Neural cell (in vitro differentiated cells): Measurements from ENCODE around the gene GRIP1. TPM values are rescaled to one million over a fixed set of nuclear protein-coding genes. Genes with fewer than 3 reads are reported as not detected.

ENCODE experiments used
- H2AFZ ChIP-seq: fragments of 200-600, 300-800 bp; sonication (generic), shearing (Covaris generic); 2 replicates; pipeline ENCODE4 v1.6.0; 2014; ENCODE audit warnings: low read depth, mild to moderate bottlenecking, antibody characterized with exemption, low read length, moderate library complexity
- H3F3A ChIP-seq: fragments of 200-600 bp; shearing (Covaris generic); 2 replicates; pipeline ENCODE4 v1.6.1; 2016; ENCODE audit warnings: mild to moderate bottlenecking, moderate library complexity, mixed read lengths, antibody characterized with exemption, low read length; ENCODE audit not compliant: insufficient read depth, poor library complexity, severe bottlenecking
- H3K27ac ChIP-seq: fragments of 200-600, 300-800 bp; sonication (generic), shearing (Covaris generic); 2 replicates; pipeline ENCODE4 v1.5.1; 2014; ENCODE audit warnings: mild to moderate bottlenecking, low read length, moderate library complexity
- H3K27me3 ChIP-seq: fragments of 300-800, 200-600 bp; sonication (generic), shearing (Covaris generic); 2 replicates; pipeline ENCODE4 v1.6.0; 2014; ENCODE audit warnings: mild to moderate bottlenecking, low read depth, low read length, moderate library complexity; ENCODE audit not compliant: insufficient read depth
- H3K36me3 ChIP-seq: fragments of 300-800, 200-600 bp; sonication (generic), shearing (Covaris generic); 2 replicates; pipeline ENCODE4 v1.5.1; 2014; ENCODE audit warnings: mild to moderate bottlenecking, antibody characterized with exemption, low read length, moderate library complexity; ENCODE audit not compliant: insufficient read depth
- H3K4me2 ChIP-seq: fragments of 300-800, 200-600 bp; sonication (generic), shearing (Covaris generic); 2 replicates; pipeline ENCODE4 v1.6.0; 2014; ENCODE audit warnings: mild to moderate bottlenecking, low read length
- H3K4me3 ChIP-seq: fragments of 300-800, 200-600 bp; sonication (generic), shearing (Covaris generic); 2 replicates; pipeline ENCODE4 v1.5.1; 2014; ENCODE audit warnings: mild to moderate bottlenecking, low read length, moderate library complexity
- H3K79me2 ChIP-seq: fragments of 200-600 bp; shearing (Covaris generic); replicated peaks from 2 replicates; pipeline ENCODE4 v1.6.0; 2014; ENCODE audit warnings: mild to moderate bottlenecking, low read length, moderate library complexity; ENCODE audit not compliant: insufficient read depth
- H3K9ac ChIP-seq: fragments of 300-800, 200-600 bp; sonication (generic), shearing (Covaris generic); 2 replicates; pipeline ENCODE4 v1.6.1; 2016; ENCODE audit warnings: mild to moderate bottlenecking, low read length, mixed read lengths
- H3K9me2 ChIP-seq: fragments of 200-600 bp; shearing (Covaris generic); 2 replicates; pipeline ENCODE4 v1.6.1; 2016; ENCODE audit warnings: mild to moderate bottlenecking, low read length, mixed read lengths; ENCODE audit not compliant: insufficient read depth
- H3K9me3 ChIP-seq: fragments of 200-600, 300-800 bp; sonication (generic), shearing (Covaris generic); 2 replicates; pipeline ENCODE4 v1.6.1; 2016; ENCODE audit warnings: mild to moderate bottlenecking, mixed run types, low read length, moderate library complexity, mixed read lengths
- H4K20me1 ChIP-seq: fragments of 200-600 bp; shearing (Covaris generic); 2 replicates; pipeline ENCODE4 v1.6.1; 2016; ENCODE audit warnings: mild to moderate bottlenecking, mixed run types; ENCODE audit not compliant: insufficient read depth
- EP300 ChIP-seq: fragments of 450-650 bp; conservative IDR thresholded peaks from 2 replicates; pipeline ENCODE4 v1.6.1; 2014; ENCODE audit warnings: antibody characterized with exemption, mild to moderate bottlenecking, moderate library complexity; ENCODE audit not compliant: poor library complexity, severe bottlenecking
- EZH2 ChIP-seq: fragments of 200-600, 300-800 bp; shearing (Covaris generic), sonication (generic); IDR thresholded peaks from 2 replicates; pipeline ENCODE4 v1.6.1; 2014; ENCODE audit warnings: antibody characterized with exemption, low read length, borderline replicate concordance, mild to moderate bottlenecking; ENCODE audit not compliant: insufficient read depth, poor library complexity, severe bottlenecking
- MXI1 ChIP-seq: fragments of 450-650 bp; conservative IDR thresholded peaks from 2 replicates; pipeline ENCODE4 v1.6.1; 2014; ENCODE audit warnings: antibody characterized with exemption, mild to moderate bottlenecking; ENCODE audit not compliant: poor library complexity, severe bottlenecking
- POLR2AphosphoS5 ChIP-seq: IDR thresholded peaks from 2 replicates; pipeline ENCODE4 v1.6.1; 2012
- RAD21 ChIP-seq: fragments of 450-650 bp; conservative IDR thresholded peaks from 2 replicates; pipeline ENCODE4 v1.6.1; 2014; ENCODE audit warnings: antibody characterized with exemption, mild to moderate bottlenecking, moderate library complexity
- SMC3 ChIP-seq: fragments of 450-650 bp; conservative IDR thresholded peaks from 2 replicates; pipeline ENCODE4 v1.6.1; 2014; ENCODE audit warnings: antibody characterized with exemption, mild to moderate bottlenecking, moderate library complexity; ENCODE audit not compliant: poor library complexity
- TAF1 ChIP-seq: IDR thresholded peaks from 2 replicates; pipeline ENCODE4 v1.6.1; 2012; ENCODE audit warnings: low read depth
- polyA plus RNA-seq: library from polyadenylated mRNA; depleted of rRNA; stranded (reverse); fragments of >200 nt; gene quantifications from 2 replicates; pipeline ENCODE4 v1.2.3, GENCODE V29; 2014
- TF ChIP-seq, protein P1 (sequence below): IDR thresholded peaks from 2 replicates; pipeline ENCODE4 v1.6.1; 2012; ENCODE audit warnings: borderline replicate concordance
- TF ChIP-seq, protein P2 (sequence below): fragments of 450-650 bp; IDR thresholded peaks from 2 replicates; pipeline ENCODE4 v1.5.1; 2014; ENCODE audit warnings: antibody characterized with exemption, mild to moderate bottlenecking, moderate library complexity; ENCODE audit not compliant: poor library complexity, severe bottlenecking

Gene GRIP1
- polyA plus RNA-seq, 1 donor from 2014 or later = 41.1 TPM

DNA sequence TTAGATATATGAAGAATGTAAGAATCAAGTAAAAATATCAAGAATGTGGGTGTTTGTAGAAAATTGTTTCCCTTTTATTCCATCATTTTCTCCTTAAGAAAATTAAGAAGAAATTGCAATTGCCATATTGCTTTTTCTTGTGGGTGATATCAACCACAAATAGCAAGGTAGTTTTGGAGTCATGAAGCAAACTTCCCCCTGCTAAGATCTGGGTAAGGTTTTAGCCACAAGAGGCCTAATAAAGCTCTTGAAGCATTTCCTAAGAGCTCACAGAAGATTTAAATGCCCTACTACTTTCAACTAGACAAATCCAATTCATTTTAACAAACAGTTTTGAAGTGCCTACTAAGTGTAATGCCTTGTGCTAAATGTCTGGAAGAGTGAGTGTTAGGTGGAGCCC, 2.6 kb downstream of the GRIP1 start:
- H3K27me3 ChIP-seq = no peaks in the 10 kb centered on the region
- H3K4me3 ChIP-seq = peak overlapping the region; percentile 64
- H3K9me2 ChIP-seq = no peaks in the 10 kb centered on the region
- no peak overlapping the region for H2AFZ ChIP-seq
- TF ChIP-seq EZH2 (no peak), MXI1 (no peak), TAF1 (no peak), RAD21 (no peak), SMC3 (no peak), POLR2AphosphoS5 (no peak), EP300 (no peak)
- TF ChIP-seq, protein P1, sequence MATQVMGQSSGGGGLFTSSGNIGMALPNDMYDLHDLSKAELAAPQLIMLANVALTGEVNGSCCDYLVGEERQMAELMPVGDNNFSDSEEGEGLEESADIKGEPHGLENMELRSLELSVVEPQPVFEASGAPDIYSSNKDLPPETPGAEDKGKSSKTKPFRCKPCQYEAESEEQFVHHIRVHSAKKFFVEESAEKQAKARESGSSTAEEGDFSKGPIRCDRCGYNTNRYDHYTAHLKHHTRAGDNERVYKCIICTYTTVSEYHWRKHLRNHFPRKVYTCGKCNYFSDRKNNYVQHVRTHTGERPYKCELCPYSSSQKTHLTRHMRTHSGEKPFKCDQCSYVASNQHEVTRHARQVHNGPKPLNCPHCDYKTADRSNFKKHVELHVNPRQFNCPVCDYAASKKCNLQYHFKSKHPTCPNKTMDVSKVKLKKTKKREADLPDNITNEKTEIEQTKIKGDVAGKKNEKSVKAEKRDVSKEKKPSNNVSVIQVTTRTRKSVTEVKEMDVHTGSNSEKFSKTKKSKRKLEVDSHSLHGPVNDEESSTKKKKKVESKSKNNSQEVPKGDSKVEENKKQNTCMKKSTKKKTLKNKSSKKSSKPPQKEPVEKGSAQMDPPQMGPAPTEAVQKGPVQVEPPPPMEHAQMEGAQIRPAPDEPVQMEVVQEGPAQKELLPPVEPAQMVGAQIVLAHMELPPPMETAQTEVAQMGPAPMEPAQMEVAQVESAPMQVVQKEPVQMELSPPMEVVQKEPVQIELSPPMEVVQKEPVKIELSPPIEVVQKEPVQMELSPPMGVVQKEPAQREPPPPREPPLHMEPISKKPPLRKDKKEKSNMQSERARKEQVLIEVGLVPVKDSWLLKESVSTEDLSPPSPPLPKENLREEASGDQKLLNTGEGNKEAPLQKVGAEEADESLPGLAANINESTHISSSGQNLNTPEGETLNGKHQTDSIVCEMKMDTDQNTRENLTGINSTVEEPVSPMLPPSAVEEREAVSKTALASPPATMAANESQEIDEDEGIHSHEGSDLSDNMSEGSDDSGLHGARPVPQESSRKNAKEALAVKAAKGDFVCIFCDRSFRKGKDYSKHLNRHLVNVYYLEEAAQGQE = no peak
- TF ChIP-seq, protein P2, sequence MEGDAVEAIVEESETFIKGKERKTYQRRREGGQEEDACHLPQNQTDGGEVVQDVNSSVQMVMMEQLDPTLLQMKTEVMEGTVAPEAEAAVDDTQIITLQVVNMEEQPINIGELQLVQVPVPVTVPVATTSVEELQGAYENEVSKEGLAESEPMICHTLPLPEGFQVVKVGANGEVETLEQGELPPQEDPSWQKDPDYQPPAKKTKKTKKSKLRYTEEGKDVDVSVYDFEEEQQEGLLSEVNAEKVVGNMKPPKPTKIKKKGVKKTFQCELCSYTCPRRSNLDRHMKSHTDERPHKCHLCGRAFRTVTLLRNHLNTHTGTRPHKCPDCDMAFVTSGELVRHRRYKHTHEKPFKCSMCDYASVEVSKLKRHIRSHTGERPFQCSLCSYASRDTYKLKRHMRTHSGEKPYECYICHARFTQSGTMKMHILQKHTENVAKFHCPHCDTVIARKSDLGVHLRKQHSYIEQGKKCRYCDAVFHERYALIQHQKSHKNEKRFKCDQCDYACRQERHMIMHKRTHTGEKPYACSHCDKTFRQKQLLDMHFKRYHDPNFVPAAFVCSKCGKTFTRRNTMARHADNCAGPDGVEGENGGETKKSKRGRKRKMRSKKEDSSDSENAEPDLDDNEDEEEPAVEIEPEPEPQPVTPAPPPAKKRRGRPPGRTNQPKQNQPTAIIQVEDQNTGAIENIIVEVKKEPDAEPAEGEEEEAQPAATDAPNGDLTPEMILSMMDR = no peak
- peaks cover 20% of the 10 kb centered on the region for H3K79me2 ChIP-seq
- H4K20me1 ChIP-seq = no peaks in the 10 kb centered on the region
- no peak overlapping the region for H3K4me2 ChIP-seq
- no peaks in the 10 kb centered on the region for H3K9me3 ChIP-seq
- no peaks in the 10 kb centered on the region for H3F3A ChIP-seq
- H3K9ac ChIP-seq = no peak overlapping the region
- H3K27ac ChIP-seq = no peak overlapping the region
- H3K36me3 ChIP-seq = no peaks in the 10 kb centered on the region

DNA sequence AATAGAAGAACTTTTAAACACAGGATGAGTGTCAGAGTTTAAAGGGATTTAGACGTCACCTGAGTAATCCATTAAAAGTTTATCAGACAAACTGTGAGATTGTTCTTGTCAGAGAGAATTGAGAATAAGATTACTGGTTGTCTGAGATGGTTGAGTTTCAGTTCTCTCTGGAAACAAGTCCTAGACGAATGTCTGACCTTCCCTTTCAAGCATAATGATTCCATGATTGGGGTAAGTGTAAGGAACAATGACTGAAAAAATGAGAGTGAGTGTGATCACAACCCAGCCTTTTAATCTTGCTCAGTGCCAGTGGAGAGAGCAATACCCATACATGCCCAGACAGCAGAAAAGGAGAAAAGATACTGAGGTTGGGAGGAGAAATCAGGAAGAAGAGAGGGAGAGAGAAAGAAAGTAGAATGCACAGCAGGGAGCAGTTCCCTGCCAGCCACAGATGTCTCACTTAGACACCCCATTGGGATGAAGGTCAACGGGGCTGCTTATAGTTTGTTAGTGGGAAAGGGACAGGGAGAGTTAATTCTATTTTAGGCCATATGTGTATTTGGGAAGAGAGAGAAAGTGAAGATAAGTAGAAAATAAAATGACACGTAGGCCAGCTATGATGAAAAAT, 4.3 kb downstream of the GRIP1 start:
- TF ChIP-seq, protein P2 = no peak
- TF ChIP-seq MXI1 = no peak
- no peak for TF ChIP-seq TAF1
- TF ChIP-seq POLR2AphosphoS5 = no peak
- no peak for TF ChIP-seq RAD21
- no peak for TF ChIP-seq EZH2
- TF ChIP-seq EP300 = no peak
- TF ChIP-seq, protein P1 = no peak
- no peak for TF ChIP-seq SMC3

More for the DNA sequence above, 4.3 kb downstream of the GRIP1 start:
- H3K27ac ChIP-seq = no peak overlapping the region
- no peaks in the 10 kb centered on the region for H3K27me3 ChIP-seq
- H3K36me3 ChIP-seq = no peaks in the 10 kb centered on the region
- H3F3A ChIP-seq = no peaks in the 10 kb centered on the region
- no peak overlapping the region for H3K9ac ChIP-seq
- no peaks in the 10 kb centered on the region for H3K9me3 ChIP-seq
- H2AFZ ChIP-seq = no peak overlapping the region
- H3K9me2 ChIP-seq = no peaks in the 10 kb centered on the region
- H3K4me2 ChIP-seq = no peak overlapping the region
- H4K20me1 ChIP-seq = no peaks in the 10 kb centered on the region
- H3K79me2 ChIP-seq = peaks cover 23% of the 10 kb centered on the region
- H3K4me3 ChIP-seq = no peak overlapping the region
